Large intestine (tissue), 3 donors: ENCODE results near the gene LRRC8B. TPM values are rescaled to one million over a fixed set of nuclear protein-coding genes. Genes with fewer than 3 reads are reported as not detected.
"Not testable (repeated sequence)": the region's sequence is repeated elsewhere in the genome, so short reads cannot be mapped to it uniquely, and the experiment has no call there.

Experiments used
- DNase-seq, 2 donors: peaks; one replicate each; pipeline versions ENCODE4 v3.0.0 to v3.0.0-alpha.2; 2013
- H3K27ac ChIP-seq: one replicate; pipeline ENCODE4 v1.5.1; 2013; ENCODE audit warnings: low read length
- H3K27me3 ChIP-seq: 2 replicates; pipeline ENCODE4 v1.6.1; 2013; ENCODE audit warnings: low read length; ENCODE audit not compliant: control insufficient read depth, insufficient read depth
- H3K36me3 ChIP-seq: 2 replicates; pipeline ENCODE4 v1.6.1; 2013; ENCODE audit warnings: low read length; ENCODE audit not compliant: control insufficient read depth, insufficient read depth
- H3K4me1 ChIP-seq: one replicate; pipeline ENCODE4 v1.6.1; 2013; ENCODE audit warnings: low read length; ENCODE audit not compliant: control insufficient read depth, insufficient read depth
- H3K4me3 ChIP-seq: one replicate; pipeline ENCODE4 v1.5.1; 2013; ENCODE audit warnings: low read length
- H3K9me3 ChIP-seq: one replicate; pipeline ENCODE4 v1.6.1; 2013; ENCODE audit warnings: mild to moderate bottlenecking, low read depth, low read length, moderate library complexity; ENCODE audit not compliant: control insufficient read depth
- whole genome bisulfite sequencing: methylation state at CpG from one replicate; pipeline ENCODE4 v1.1.5; 2013; ENCODE audit warnings: low lambda C conversion rate; ENCODE audit not compliant: insufficient coverage; 5-methylcytosine and 5-hydroxymethylcytosine counted together
- polyA plus RNA-seq: library from polyadenylated mRNA; unstranded; fragments of 120-200 nt; gene quantifications from one replicate; pipeline ENCODE4 v1.2.1, GENCODE V29; 2013

Gene LRRC8B
- polyA plus RNA-seq, 1 donor = 10.2 TPM

DNA sequence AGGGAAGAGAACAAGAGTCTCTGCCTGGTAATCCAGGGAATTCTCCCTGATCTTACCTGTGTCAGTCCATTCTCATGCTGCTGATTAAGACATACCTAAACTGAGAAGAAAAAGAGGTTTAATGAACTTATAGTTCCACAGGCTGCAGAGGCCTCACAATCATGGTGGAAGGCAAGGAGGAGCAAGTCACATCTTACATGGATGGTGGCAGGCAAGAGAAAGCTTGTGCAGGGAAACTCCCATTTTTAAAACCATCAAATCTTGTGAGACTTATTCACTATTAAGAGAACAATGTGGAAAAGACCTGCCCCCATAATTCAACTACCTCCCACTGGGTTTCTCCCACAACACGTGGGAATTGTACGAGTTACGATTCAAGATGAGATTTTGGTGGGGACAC, 34.2 kb upstream of the LRRC8B start:
- DNase-seq = no peak
- no peaks in the 10 kb centered on the region for H3K4me1 ChIP-seq
- H3K36me3 ChIP-seq = no peaks in the 10 kb centered on the region
- WGBS = no CpG with 5 or more reads among the region's 3 CpGs
- no peaks in the 10 kb centered on the region for H3K27me3 ChIP-seq
- no peak overlapping the region for H3K4me3 ChIP-seq
- peaks cover 3% of the 10 kb centered on the region for H3K9me3 ChIP-seq
- H3K27ac ChIP-seq = no peak overlapping the region

DNA sequence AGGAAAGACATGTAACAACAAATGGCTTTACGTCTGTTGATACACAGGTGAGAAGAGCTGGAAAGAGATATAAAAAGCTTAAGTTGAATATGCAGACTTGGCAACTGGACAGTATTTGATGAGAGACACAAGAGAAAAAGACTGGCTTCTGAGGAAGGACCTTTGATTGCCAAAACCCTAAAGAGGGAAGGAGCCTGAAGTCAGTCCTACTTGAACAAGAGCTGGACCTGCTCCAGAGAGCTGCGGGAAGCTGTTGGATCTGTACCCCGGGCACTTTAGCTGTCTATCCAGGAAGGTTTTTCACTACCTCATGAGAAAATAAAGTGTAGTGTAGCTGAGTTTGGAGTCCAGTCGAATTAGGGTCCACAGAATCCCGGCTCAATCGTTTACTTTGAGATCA, 25.3 kb upstream of the LRRC8B start:
- no peak overlapping the region for H3K4me3 ChIP-seq
- H3K27ac ChIP-seq = no peak overlapping the region
- no peaks in the 10 kb centered on the region for H3K36me3 ChIP-seq
- no peaks in the 10 kb centered on the region for H3K27me3 ChIP-seq
- no peak for DNase-seq
- 100% methylated on average over 1 of the region's 6 CpGs for WGBS
- no peaks in the 10 kb centered on the region for H3K9me3 ChIP-seq
- no peaks in the 10 kb centered on the region for H3K4me1 ChIP-seq

DNA sequence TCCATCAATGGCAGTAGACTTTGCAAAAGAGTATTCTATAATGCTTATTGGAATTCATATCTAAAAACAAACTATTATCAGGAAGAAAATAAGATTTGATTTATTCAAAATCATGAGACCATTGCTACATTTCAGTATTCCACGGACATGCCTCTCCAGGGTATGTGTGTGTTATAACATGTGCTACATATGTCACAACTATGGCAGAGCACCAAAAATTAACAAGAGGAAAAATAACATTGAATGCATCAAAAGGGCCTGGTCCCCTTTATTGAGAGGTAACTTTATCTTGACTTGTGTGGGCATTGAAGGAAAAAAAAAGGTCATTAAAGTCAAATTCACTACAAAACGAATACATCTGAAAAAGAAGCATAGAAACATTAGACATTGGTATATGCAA, 22.6 kb upstream of the LRRC8B start:
- DNase-seq = no peak
- WGBS = 71% methylated on average over 2 of the region's 2 CpGs
- no peak overlapping the region for H3K27ac ChIP-seq
- H3K27me3 ChIP-seq = no peaks in the 10 kb centered on the region
- H3K4me3 ChIP-seq = no peak overlapping the region
- no peaks in the 10 kb centered on the region for H3K36me3 ChIP-seq
- no peaks in the 10 kb centered on the region for H3K9me3 ChIP-seq
- H3K4me1 ChIP-seq = no peaks in the 10 kb centered on the region

DNA sequence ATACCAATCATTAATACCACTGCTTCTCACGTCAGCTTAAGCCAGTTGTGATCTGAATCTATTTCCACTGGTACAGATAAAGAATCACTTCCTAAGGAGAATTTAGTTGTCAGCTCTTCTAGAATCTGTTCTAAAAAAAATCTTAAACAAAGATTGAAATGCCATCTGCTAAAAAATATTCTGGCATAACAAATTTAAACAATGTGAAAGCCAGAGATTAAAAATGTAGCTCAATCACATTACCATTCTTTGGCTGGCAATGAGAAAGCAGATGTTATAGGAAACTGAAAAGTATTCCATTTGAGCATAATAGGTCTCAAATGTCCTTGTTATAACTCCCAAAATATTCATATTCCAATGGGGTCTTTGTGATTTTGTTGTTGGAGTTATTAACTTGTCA, 21.7 kb upstream of the LRRC8B start:
- Histone ChIP-seq H3K27ac (no peak overlapping the region), H3K4me1 (no peaks in the 10 kb centered on the region), H3K27me3 (no peaks in the 10 kb centered on the region), H3K4me3 (no peak overlapping the region), H3K9me3 (no peaks in the 10 kb centered on the region), H3K36me3 (no peaks in the 10 kb centered on the region)
- WGBS = 100% methylated on average over 1 of the region's 1 CpG
- DNase-seq = no peak

DNA sequence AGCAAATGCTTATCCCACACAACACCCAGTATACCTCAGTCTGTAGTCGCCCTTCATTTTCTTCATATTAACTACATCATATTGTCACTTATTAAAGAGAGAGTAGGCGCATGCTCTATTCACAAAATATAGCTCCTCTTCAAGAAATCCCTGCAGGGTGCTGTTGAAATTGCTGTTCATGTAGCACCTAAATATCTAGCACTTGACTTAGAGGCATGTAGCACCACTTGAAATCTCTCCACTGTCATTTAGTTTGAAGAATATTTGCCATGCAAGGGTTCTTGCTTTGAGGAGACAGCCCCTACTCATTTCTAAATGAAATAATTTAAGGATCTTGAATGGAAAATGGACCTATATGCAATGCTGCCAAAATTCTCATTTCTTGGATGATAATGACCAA, 20.9 kb upstream of the LRRC8B start:
- no peak overlapping the region for H3K4me3 ChIP-seq
- whole genome bisulfite sequencing = no CpG with 5 or more reads among the region's 2 CpGs
- DNase-seq = no peak
- H3K4me1 ChIP-seq = no peaks in the 10 kb centered on the region
- H3K27me3 ChIP-seq = no peaks in the 10 kb centered on the region
- no peaks in the 10 kb centered on the region for H3K36me3 ChIP-seq
- H3K27ac ChIP-seq = no peak overlapping the region
- H3K9me3 ChIP-seq = no peaks in the 10 kb centered on the region

DNA sequence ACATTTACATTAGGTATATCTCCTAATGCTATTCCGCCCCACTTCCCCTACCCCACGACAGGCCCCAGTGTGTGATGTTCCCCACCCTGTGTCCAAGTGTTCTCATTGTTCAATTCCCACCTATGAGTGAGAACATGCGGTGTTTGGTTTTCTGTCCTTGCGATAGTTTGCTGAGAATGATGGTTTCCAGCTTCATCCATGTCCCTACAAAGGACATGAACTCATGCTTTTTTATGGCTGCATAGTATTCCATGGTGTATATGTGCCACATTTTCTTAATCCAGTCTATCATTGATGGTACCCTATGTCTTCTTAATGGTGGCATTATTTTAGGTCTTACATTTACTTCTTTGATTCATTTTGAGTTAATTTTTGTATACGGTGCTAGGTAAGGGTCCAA, 14.6 kb upstream of the LRRC8B start:
- not testable (repeated sequence) for H3K4me3 ChIP-seq, H3K9me3 ChIP-seq, H3K4me1 ChIP-seq, DNase-seq, H3K36me3 ChIP-seq, H3K27ac ChIP-seq, H3K27me3 ChIP-seq
- no CpG with 5 or more reads among the region's 5 CpGs for WGBS

DNA sequence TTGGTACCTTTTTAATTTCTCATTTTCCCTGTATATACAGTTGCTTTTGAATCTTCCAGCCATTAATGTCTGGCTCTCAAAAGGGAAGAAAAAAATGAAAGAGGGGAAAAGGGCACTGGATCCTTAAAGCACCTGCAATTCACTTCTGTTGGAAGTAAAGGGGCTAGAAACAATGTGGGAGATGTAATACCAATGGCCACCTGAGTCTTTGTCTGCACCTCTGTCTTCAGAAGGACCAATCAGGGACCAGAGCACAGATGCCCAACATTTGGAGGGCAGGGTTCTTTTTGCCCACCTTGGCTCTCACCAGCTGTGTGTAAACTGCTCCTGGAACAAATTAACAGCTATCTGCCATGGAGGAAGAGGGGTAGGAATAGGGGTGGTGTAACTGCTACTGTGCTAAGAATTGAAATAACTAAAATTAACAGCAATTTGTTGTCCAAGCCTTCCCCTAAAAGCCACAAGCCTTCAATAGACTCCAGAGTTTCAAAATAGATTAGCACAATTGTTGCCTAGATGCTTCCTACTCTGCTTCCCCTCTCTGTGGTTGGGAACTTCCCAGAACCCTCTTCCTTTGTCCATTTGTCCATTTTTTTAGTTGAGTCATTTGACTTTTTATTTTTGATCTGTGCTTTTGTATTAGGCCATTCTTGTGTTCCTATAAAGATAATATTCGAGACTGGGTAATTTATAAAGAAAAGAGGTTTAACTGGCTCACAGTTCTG, 11.5 kb upstream of the LRRC8B start:
- no peaks in the 10 kb centered on the region for H3K9me3 ChIP-seq
- no CpG with 5 or more reads among the region's 1 CpG for whole genome bisulfite sequencing
- no peaks in the 10 kb centered on the region for H3K4me1 ChIP-seq
- H3K4me3 ChIP-seq = no peak overlapping the region
- no peak overlapping the region for H3K27ac ChIP-seq
- no peaks in the 10 kb centered on the region for H3K36me3 ChIP-seq
- H3K27me3 ChIP-seq = no peaks in the 10 kb centered on the region
- no peak for DNase-seq

DNA sequence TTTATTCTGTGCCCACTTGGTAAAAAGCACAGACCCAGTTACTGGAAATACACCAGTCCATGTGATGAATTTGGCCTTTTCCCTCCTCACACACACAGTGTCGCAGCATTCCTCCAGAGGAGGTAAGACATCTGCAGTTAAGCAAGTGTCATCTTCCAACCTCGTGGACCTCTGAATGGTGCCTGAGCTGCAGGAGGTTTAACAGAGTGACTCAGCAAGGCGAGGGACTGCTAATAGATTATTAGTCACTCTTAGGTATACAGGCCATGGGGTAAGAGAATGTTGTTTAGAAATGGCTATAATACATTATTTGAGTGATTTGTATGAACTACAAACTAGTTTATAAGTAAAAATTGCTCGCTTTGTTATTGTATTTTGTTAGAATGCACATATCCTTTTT, 8.6 kb upstream of the LRRC8B start:
- DNase-seq = no peak
- no peak overlapping the region for H3K4me3 ChIP-seq
- no peaks in the 10 kb centered on the region for H3K4me1 ChIP-seq
- WGBS = 71% methylated on average over 1 of the region's 4 CpGs
- no peak overlapping the region for H3K27ac ChIP-seq
- no peaks in the 10 kb centered on the region for H3K36me3 ChIP-seq
- no peaks in the 10 kb centered on the region for H3K27me3 ChIP-seq
- no peaks in the 10 kb centered on the region for H3K9me3 ChIP-seq

DNA sequence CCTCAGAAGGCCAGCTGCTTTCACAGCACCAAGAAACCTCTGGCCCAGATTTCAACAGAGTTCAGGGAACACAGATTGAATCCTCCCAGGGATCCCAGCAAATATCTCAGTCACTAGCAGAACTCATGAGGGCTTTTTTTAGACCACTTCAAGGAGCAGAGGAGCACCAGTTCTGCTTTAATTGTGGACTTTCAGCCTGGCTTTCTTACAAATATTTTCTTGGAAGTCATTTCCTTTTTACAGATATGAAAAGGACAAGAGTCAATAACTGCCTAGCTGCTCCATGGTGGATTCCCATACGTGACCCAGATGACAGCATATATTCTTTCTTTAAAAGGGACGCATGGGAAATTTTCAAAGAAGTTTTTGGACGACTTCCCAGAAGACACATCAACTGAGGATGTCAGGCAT, 6.4 kb upstream of the LRRC8B start:
- Histone ChIP-seq H3K4me3 (no peak overlapping the region), H3K9me3 (no peaks in the 10 kb centered on the region), H3K27me3 (no peaks in the 10 kb centered on the region), H3K4me1 (no peaks in the 10 kb centered on the region), H3K36me3 (no peaks in the 10 kb centered on the region), H3K27ac (no peak overlapping the region)
- DNase-seq = peak in 1 of 2 donors; percentile 14
- no CpG with 5 or more reads among the region's 3 CpGs for whole genome bisulfite sequencing

DNA sequence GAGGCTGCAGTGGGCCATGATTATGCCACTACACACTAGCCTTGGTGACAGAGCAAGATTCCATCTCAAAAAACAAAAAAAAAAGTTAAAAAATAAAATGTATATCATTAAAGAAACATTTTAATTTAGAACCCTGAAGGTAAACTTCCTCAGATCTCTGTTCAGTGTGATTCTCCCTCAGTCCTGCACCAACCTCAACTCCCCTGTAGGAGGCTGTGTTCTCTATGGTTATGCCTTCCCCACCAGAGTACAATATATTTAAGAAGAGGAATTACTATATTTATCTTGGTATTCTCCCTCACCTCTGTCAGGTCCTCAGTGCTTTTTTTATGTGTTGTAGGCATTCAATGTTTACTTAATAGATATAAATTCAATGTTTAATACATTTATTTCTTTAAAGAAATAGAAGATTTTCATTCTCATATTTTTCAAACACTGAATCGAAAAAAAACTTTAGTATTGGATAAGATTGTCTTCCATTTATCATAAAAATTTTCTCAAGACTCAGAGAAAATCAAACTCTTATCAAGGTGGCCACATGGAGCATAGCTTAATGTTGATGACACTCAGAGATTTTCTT, 4.8 kb upstream of the LRRC8B start:
- Histone ChIP-seq H3K4me1 (peaks cover 5% of the 10 kb centered on the region), H3K4me3 (no peak overlapping the region), H3K27ac (no peak overlapping the region), H3K27me3 (no peaks in the 10 kb centered on the region), H3K36me3 (no peaks in the 10 kb centered on the region), H3K9me3 (no peaks in the 10 kb centered on the region)
- no peak for DNase-seq
- no CpG with 5 or more reads among the region's 1 CpG for WGBS

DNA sequence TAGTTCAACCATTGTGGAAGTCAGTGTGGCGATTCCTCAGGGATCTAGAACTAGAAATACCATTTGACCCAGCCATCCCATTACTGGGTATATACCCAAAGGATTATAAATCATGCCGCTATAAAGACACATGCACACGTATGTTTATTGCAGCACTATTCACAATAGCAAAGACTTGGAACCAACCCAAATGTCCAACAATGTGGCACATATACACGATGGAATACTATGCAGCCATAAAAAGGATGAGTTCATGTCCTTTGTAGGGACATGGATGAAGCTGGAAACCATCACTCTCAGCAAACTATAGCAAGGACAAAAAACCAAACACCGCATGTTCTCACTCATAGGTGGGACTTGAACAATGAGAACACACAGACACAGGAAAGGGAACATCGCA, 2.7 kb upstream of the LRRC8B start:
- H3K4me3 ChIP-seq, H3K9me3 ChIP-seq, H3K36me3 ChIP-seq, DNase-seq, H3K27ac ChIP-seq, H3K27me3 ChIP-seq: not testable (repeated sequence)
- 100% methylated on average over 1 of the region's 6 CpGs for WGBS
- H3K4me1 ChIP-seq = peaks cover 11% of the 10 kb centered on the region
